IMR-90 (cell line): ENCODE measurements around the gene POLR2E. TPM values are rescaled to one million over a fixed set of nuclear protein-coding genes. Genes with fewer than 3 reads are reported as not detected.

Source experiments
- ATAC-seq: fragments of 200-7000 bp; cut with Tn5 transposase; 2 replicates; pipeline ENCODE4 v1.9.1; 2020; ENCODE audit warnings: low read depth, mild to moderate bottlenecking, moderate library complexity
- BruUV-seq: library from RNA; stranded (reverse); fragments of 400-500 nt; replicated peaks from 2 replicates; lab custom pipeline; 2021; lab: Mats Ljungman, UMichigan
- CTCF ChIA-PET: fragments of 300-600 bp; formaldehyde crosslinking; extraction: SDS; loops from one replicate; lab custom pipeline; 2021; ENCODE audit warnings: antibody characterized with exemption; lab: Yijun Ruan, JAX
- POLR2A ChIA-PET: fragments of 300-600 bp; sonication (Branson Sonifier 250); formaldehyde crosslinking; loops from one replicate; lab custom pipeline; 2022; ENCODE audit warnings: antibody characterized with exemption; ENCODE audit not compliant: unreplicated experiment; lab: Charles Lee
- DNase-seq: peaks from one replicate; pipeline ENCODE4 v3.0.0; 2013
- H2AFZ ChIP-seq: replicated peaks from 2 replicates; pipeline ENCODE3; 2013; ENCODE audit warnings: low read length, mild to moderate bottlenecking; ENCODE audit not compliant: poor library complexity
- H2AK5ac ChIP-seq: 2 replicates; pipeline ENCODE4 v1.6.1; 2013; ENCODE audit warnings: low read depth, low read length, inconsistent platforms
- H2AK9ac ChIP-seq: replicated peaks from 2 replicates; pipeline ENCODE3; 2013; ENCODE audit warnings: mild to moderate bottlenecking, low read depth, low read length, moderate library complexity; ENCODE audit not compliant: poor library complexity
- H2BK120ac ChIP-seq: 2 replicates; pipeline ENCODE4 v1.6.1; 2013; ENCODE audit warnings: low read depth, low read length, inconsistent platforms
- H2BK15ac ChIP-seq: 3 replicates; pipeline ENCODE4 v1.6.1; 2013; ENCODE audit warnings: low read depth, low read length, inconsistent platforms
- H2BK20ac ChIP-seq: 2 replicates; pipeline ENCODE4 v1.6.1; 2013; ENCODE audit warnings: low read depth, mild to moderate bottlenecking, inconsistent platforms, low read length, moderate library complexity
- H2BK5ac ChIP-seq: 2 replicates; pipeline ENCODE4 v1.6.1; 2013; ENCODE audit warnings: mild to moderate bottlenecking, low read depth, low read length, inconsistent platforms; ENCODE audit not compliant: poor library complexity, severe bottlenecking
- H3K14ac ChIP-seq: replicated peaks from 2 replicates; pipeline ENCODE4 v1.6.1; 2013; ENCODE audit warnings: low read depth, low read length, inconsistent platforms
- H3K18ac ChIP-seq: 2 replicates; pipeline ENCODE4 v1.6.1; 2013; ENCODE audit warnings: low read depth, low read length, control low read depth
- H3K23ac ChIP-seq: 2 replicates; pipeline ENCODE4 v1.6.1; 2013; ENCODE audit warnings: low read depth, low read length, inconsistent platforms
- H3K27ac ChIP-seq: 2 replicates; pipeline ENCODE4 v1.5.1; 2013; ENCODE audit warnings: mild to moderate bottlenecking, control low read depth, low read length; ENCODE audit not compliant: insufficient read depth
- H3K27me3 ChIP-seq: 2 replicates; pipeline ENCODE4 v1.6.1; 2013; ENCODE audit warnings: low read length; ENCODE audit not compliant: control insufficient read depth, insufficient read depth
- H3K36me3 ChIP-seq: 2 replicates; pipeline ENCODE4 v1.6.1; 2013; ENCODE audit warnings: low read length, mixed read lengths; ENCODE audit not compliant: control insufficient read depth, insufficient read depth
- H3K4ac ChIP-seq: 2 replicates; pipeline ENCODE4 v1.6.1; 2013; ENCODE audit warnings: low read depth, low read length, inconsistent platforms
- H3K4me1 ChIP-seq: 2 replicates; pipeline ENCODE4 v1.6.1; 2013; ENCODE audit warnings: low read length, mixed read lengths; ENCODE audit not compliant: control insufficient read depth, insufficient read depth
- H3K4me2 ChIP-seq: 2 replicates; pipeline ENCODE4 v1.6.1; 2013; ENCODE audit warnings: low read depth, mild to moderate bottlenecking, control low read depth, low read length, moderate library complexity
- H3K4me3 ChIP-seq: 2 replicates; pipeline ENCODE4 v1.5.1; 2013; ENCODE audit warnings: low read depth, mild to moderate bottlenecking, control low read depth, low read length, moderate library complexity; ENCODE audit not compliant: insufficient read depth
- H3K56ac ChIP-seq: 2 replicates; pipeline ENCODE4 v1.6.1; 2013; ENCODE audit warnings: low read length, inconsistent platforms; ENCODE audit not compliant: insufficient read depth; ENCODE audit errors: extremely low read depth
- H3K79me1 ChIP-seq, 2 experiments: 2 replicates each; pipeline ENCODE4 v1.6.1; 2013; ENCODE audit warnings: low read length in 2 of 2, inconsistent platforms in 1 of 2, low read depth in 1 of 2
- H3K9ac ChIP-seq: 2 replicates; pipeline ENCODE4 v1.6.1; 2013; ENCODE audit warnings: low read depth, low read length, control low read depth
- H3K9me1 ChIP-seq: 2 replicates; pipeline ENCODE4 v1.6.1; 2013; ENCODE audit warnings: low read length, inconsistent platforms; ENCODE audit not compliant: insufficient read depth
- H3K9me3 ChIP-seq: 2 replicates; pipeline ENCODE4 v1.6.1; 2013; ENCODE audit warnings: low read length; ENCODE audit not compliant: control insufficient read depth, insufficient read depth
- H4K20me1 ChIP-seq: 2 replicates; pipeline ENCODE4 v1.6.1; 2013; ENCODE audit warnings: low read length, inconsistent platforms; ENCODE audit not compliant: insufficient read depth
- H4K5ac ChIP-seq: 2 replicates; pipeline ENCODE4 v1.6.1; 2013; ENCODE audit warnings: mild to moderate bottlenecking, low read depth, low read length, control low read depth
- H4K8ac ChIP-seq, 2 experiments: 2 replicates each; pipeline ENCODE4 v1.6.1; 2013; ENCODE audit warnings: low read depth in 2 of 2, low read length in 2 of 2, control low read depth in 1 of 2, inconsistent platforms in 1 of 2
- H4K91ac ChIP-seq: 2 replicates; pipeline ENCODE4 v1.6.1; 2013; ENCODE audit warnings: low read depth, low read length, inconsistent platforms; ENCODE audit not compliant: insufficient read depth
- BHLHE40 ChIP-seq: fragments of 150-350 bp; IDR thresholded peaks from 2 replicates; pipeline ENCODE4 v1.6.1; 2016; ENCODE audit warnings: mild to moderate bottlenecking, low read depth, low read length
- CHD1 ChIP-seq: IDR thresholded peaks from 2 replicates; pipeline ENCODE4 v1.6.1; 2012; ENCODE audit warnings: low read depth, low read length, improper control_type of control experiment
- CTCF ChIP-seq: conservative IDR thresholded peaks from 2 replicates; pipeline ENCODE4 v1.5.1; 2012; ENCODE audit warnings: mild to moderate bottlenecking, low read depth, low read length, improper control_type of control experiment
- ELK1 ChIP-seq: fragments of 150-350 bp; IDR thresholded peaks from 2 replicates; pipeline ENCODE4 v1.6.1; 2016; ENCODE audit warnings: low read depth, mild to moderate bottlenecking, low read length, moderate library complexity, borderline replicate concordance
- FOS ChIP-seq: fragments of 150-350 bp; IDR thresholded peaks from 2 replicates; pipeline ENCODE4 v1.6.1; 2016; ENCODE audit warnings: low read depth, low read length
- MAFK ChIP-seq: IDR thresholded peaks from 2 replicates; pipeline ENCODE4 v1.6.1; 2012; ENCODE audit warnings: low read depth, low read length, improper control_type of control experiment
- MAZ ChIP-seq: IDR thresholded peaks from 2 replicates; pipeline ENCODE4 v1.6.1; 2012; ENCODE audit warnings: low read depth, mild to moderate bottlenecking, low read length, improper control_type of control experiment, moderate library complexity, borderline replicate concordance
- MXI1 ChIP-seq: IDR thresholded peaks from 2 replicates; pipeline ENCODE4 v1.6.1; 2012; ENCODE audit warnings: low read depth, mild to moderate bottlenecking, low read length, moderate library complexity, borderline replicate concordance
- NFE2L2 ChIP-seq: fragments of 150-350 bp; IDR thresholded peaks from 2 replicates; pipeline ENCODE4 v1.6.1; 2016; ENCODE audit warnings: low read depth, mild to moderate bottlenecking, low read length
- POLR2A ChIP-seq: IDR thresholded peaks from 2 replicates; pipeline ENCODE4 v1.6.1; 2012; ENCODE audit warnings: mild to moderate bottlenecking, low read depth, low read length
- RAD21 ChIP-seq: IDR thresholded peaks from 2 replicates; pipeline ENCODE4 v1.6.1; 2012; ENCODE audit warnings: low read length, improper control_type of control experiment
- RFX5 ChIP-seq: IDR thresholded peaks from 2 replicates; pipeline ENCODE4 v1.8.0; 2012; ENCODE audit warnings: low read depth, mild to moderate bottlenecking, low read length, moderate library complexity
- USF2 ChIP-seq: fragments of 150-350 bp; IDR thresholded peaks from 2 replicates; pipeline ENCODE4 v1.6.1; 2017; ENCODE audit warnings: mild to moderate bottlenecking, antibody characterized with exemption, low read length, low read depth
- WGBS, 2 experiments: methylation state at CpG; one replicate each; pipeline versions ENCODE4 v1.1.5 to v1.1.7; 2013; ENCODE audit warnings: missing lambda C conversion rate in 2 of 2; ENCODE audit not compliant: insufficient read length in 1 of 2; ENCODE audit errors: extremely low coverage in 2 of 2; 5-methylcytosine and 5-hydroxymethylcytosine counted together
- dilution Hi-C: fragments of 300-500 bp; cut with HindIII; formaldehyde crosslinking; loops from one replicate; pipeline ENCODE4 v1.14.3; 2018; ENCODE audit warnings: low sequenced_read_pairs; ENCODE audit not compliant: unreplicated experiment
- in situ Hi-C: fragments of 300-500 bp; cut with MboI; formaldehyde crosslinking; loops from 3 replicates; pipeline ENCODE4 v1.14.3; 2019; ENCODE audit warnings: low sequenced_read_pairs, inconsistent platforms, mixed read lengths
- intact Hi-C: fragments of 100-400 bp; cut with micrococcal nuclease; formaldehyde crosslinking; loops from 2 replicates; pipeline ENCODE4 v1.10.0; 2022
- polyA plus RNA-seq, 3 experiments: library from polyadenylated mRNA; depleted of rRNA; stranded (reverse); fragments of >200 nt; gene quantifications; 2 replicates each; pipeline ENCODE4 v1.2.3, GENCODE V29; 2012; ENCODE audit warnings: low replicate concordance in 1 of 3
- total RNA-seq: library from RNA; depleted of rRNA; stranded (reverse); fragments of >200 nt; gene quantifications from 2 replicates; pipeline ENCODE4 v1.2.3, GENCODE V29; 2012

Gene POLR2E
- total and polyA plus RNA-seq, 2 of the 4 experiments (the other 2 are of a cell fraction), result 294 to 391 TPM

GRCh38 chr19:1140272-1141027 lies 45.3 kb upstream of the POLR2E start:
- no peak overlapping the region for H3K27ac ChIP-seq
- H3K9ac ChIP-seq, result no peak overlapping the region
- no peak overlapping the region for H3K4me2 ChIP-seq
- H3K18ac ChIP-seq, result no peak overlapping the region
- H3K4me1 ChIP-seq, result no peaks in the 10 kb centered on the region
- ATAC-seq, result no peak
- CTCF ChIA-PET, result no interaction called here
- H2AK5ac ChIP-seq, result no peak overlapping the region
- H2BK20ac ChIP-seq, result no peak overlapping the region
- WGBS, 2 experiments, result 94% methylated on average over 11 of the region's 39 CpGs; no CpG with 5 or more reads in 1 of the 2 experiments
- no peak overlapping the region for H2BK15ac ChIP-seq
- no peak overlapping the region for H3K23ac ChIP-seq
- no peak overlapping the region for H2AK9ac ChIP-seq
- intact Hi-C loops, result no loop called here
- peaks cover 21% of the 10 kb centered on the region for H4K20me1 ChIP-seq
- no TSS peak for BruUV-seq
- H3K4me3 ChIP-seq, result no peak overlapping the region
- H2AFZ ChIP-seq, result no peak overlapping the region
- no peak overlapping the region for H2BK120ac ChIP-seq
- in situ Hi-C loops, result no loop called here
- no peak overlapping the region for H3K4ac ChIP-seq
- no peak overlapping the region for H3K14ac ChIP-seq
- H3K56ac ChIP-seq, result no peak overlapping the region
- no peak overlapping the region for H2BK5ac ChIP-seq
- H4K5ac ChIP-seq, result no peak overlapping the region
- no peak overlapping the region for H4K8ac ChIP-seq
- DNase-seq, result no peak
- no peaks in the 10 kb centered on the region for H3K27me3 ChIP-seq
- peaks cover 47% of the 10 kb centered on the region for H3K36me3 ChIP-seq
- peaks cover 15 to 55% of the 10 kb centered on the region in 2 experiments for H3K79me1 ChIP-seq
- H3K9me1 ChIP-seq, result no peaks in the 10 kb centered on the region
- POLR2A ChIA-PET, result no interaction called here
- TF ChIP-seq RFX5 (no peak), FOS (no peak), POLR2A (no peak), NFE2L2 (no peak), MXI1 (no peak), ELK1 (no peak), RAD21 (no peak), CHD1 (no peak), MAFK (no peak), CTCF (no peak), MAZ (no peak), BHLHE40 (no peak), USF2 (no peak)
- no peaks in the 10 kb centered on the region for H3K9me3 ChIP-seq
- H4K91ac ChIP-seq, result no peak overlapping the region
- dilution Hi-C loops, result no loop called here
